ENCODE measurements around the gene DBX2.

DNA sequence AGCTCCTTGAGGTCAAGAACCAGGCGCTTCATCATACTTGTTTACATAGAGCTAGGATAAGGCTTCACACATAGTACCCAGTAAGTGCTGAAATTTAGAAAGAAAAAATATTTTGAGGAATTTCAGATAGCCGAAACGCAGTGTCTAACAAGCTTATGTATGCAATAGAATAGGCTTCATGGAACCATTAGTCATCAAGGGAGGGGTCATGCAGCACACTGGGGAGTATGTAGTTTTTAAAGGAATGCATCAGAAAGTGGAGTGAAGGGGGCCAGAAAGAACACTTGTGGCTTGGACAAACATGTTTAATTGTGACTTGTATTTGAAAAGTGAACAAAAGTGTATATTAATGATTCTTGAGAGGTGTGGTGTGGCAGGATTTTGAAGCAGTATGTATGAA lies 38.1 kb downstream of the DBX2 start:
- TF ChIP-seq, protein P1, sequence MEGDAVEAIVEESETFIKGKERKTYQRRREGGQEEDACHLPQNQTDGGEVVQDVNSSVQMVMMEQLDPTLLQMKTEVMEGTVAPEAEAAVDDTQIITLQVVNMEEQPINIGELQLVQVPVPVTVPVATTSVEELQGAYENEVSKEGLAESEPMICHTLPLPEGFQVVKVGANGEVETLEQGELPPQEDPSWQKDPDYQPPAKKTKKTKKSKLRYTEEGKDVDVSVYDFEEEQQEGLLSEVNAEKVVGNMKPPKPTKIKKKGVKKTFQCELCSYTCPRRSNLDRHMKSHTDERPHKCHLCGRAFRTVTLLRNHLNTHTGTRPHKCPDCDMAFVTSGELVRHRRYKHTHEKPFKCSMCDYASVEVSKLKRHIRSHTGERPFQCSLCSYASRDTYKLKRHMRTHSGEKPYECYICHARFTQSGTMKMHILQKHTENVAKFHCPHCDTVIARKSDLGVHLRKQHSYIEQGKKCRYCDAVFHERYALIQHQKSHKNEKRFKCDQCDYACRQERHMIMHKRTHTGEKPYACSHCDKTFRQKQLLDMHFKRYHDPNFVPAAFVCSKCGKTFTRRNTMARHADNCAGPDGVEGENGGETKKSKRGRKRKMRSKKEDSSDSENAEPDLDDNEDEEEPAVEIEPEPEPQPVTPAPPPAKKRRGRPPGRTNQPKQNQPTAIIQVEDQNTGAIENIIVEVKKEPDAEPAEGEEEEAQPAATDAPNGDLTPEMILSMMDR (IDR thresholded peaks at IDR 0.05) = no peak
- TF ChIP-seq USF1 (CRISPR knock-in tag; IDR thresholded peaks at IDR 0.05) = no peak
